ENCODE measurements around the gene CA9.

The CA9 gene

GRCh38 chr9:35651956-35652828, 21.5 kb upstream of the CA9 start:
- DNase-seq (ENCODE audit: low spot score) = no peak

GRCh38 chr9:35652829-35653209, 20.9 kb upstream of the CA9 start:
- no peak for DNase-seq (ENCODE audit: low spot score)

- DNase-seq (ENCODE audit: low spot score) = no peak
Observed at GRCh38 chr9:35653611-35654010, 20.1 kb upstream of the CA9 start.

- no peak for DNase-seq (ENCODE audit: low spot score)
Observed at GRCh38 chr9:35656348-35656747, 17.4 kb upstream of the CA9 start.

GRCh38 chr9:35656831-35657545, 16.7 kb upstream of the CA9 start:
- no peak for DNase-seq (ENCODE audit: low spot score)

- peak; percentile 95 for DNase-seq (ENCODE audit: low spot score)
Observed at GRCh38 chr9:35657546-35658136, 16.1 kb upstream of the CA9 start, which contains the start of gene RMRP. TSS of gene RMRP (minus strand) at chr9:35658019.

GRCh38 chr9:35658137-35658967, 15.4 kb upstream of the CA9 start, which contains the start of gene CCDC107:
TSS of gene CCDC107 (plus strand) at chr9:35658292. CDS start at chr9:35658380, 88 bp downstream.
- DNase-seq (ENCODE audit: low spot score) = peak; percentile 97

GRCh38 chr9:35658968-35659220, 14.8 kb upstream of the CA9 start:
- DNase-seq (ENCODE audit: low spot score) = no peak

- no peak for DNase-seq (ENCODE audit: low spot score)
Observed at GRCh38 chr9:35659340-35659739, 14.4 kb upstream of the CA9 start.

- DNase-seq (ENCODE audit: low spot score) = no peak
Observed at GRCh38 chr9:35660966-35661415, 12.7 kb upstream of the CA9 start.

- no peak for DNase-seq (ENCODE audit: low spot score)
Observed at GRCh38 chr9:35661756-35662350, 11.9 kb upstream of the CA9 start.

GRCh38 chr9:35662437-35662836, 11.3 kb upstream of the CA9 start:
- no peak for DNase-seq (ENCODE audit: low spot score)

GRCh38 chr9:35664531-35665470, 8.9 kb upstream of the CA9 start, which contains the start of gene ARHGEF39:
TSS of gene ARHGEF39 (minus strand) at chr9:35665195. CDS start at chr9:35665169, 26 bp downstream.
- DNase-seq (ENCODE audit: low spot score) = peak; percentile 72

GRCh38 chr9:35665471-35665818, 8.3 kb upstream of the CA9 start:
- no peak for DNase-seq (ENCODE audit: low spot score)

- no peak for DNase-seq (ENCODE audit: low spot score)
Observed at GRCh38 chr9:35666045-35666444, 7.7 kb upstream of the CA9 start.

- no peak for DNase-seq (ENCODE audit: low spot score)
Observed at GRCh38 chr9:35666549-35666948, 7.2 kb upstream of the CA9 start.

- DNase-seq (ENCODE audit: low spot score) = no peak
Observed at GRCh38 chr9:35667939-35668338, 5.8 kb upstream of the CA9 start.

GRCh38 chr9:35669331-35670145, 4.2 kb upstream of the CA9 start:
- DNase-seq (ENCODE audit: low spot score) = no peak

- no peak for DNase-seq (ENCODE audit: low spot score)
Observed at GRCh38 chr9:35674025-35674361, 265 bp downstream of the CA9 start.

- no peak for DNase-seq (ENCODE audit: low spot score)
Observed at GRCh38 chr9:35675204-35675603, 1.5 kb downstream of the CA9 start.

All from hematopoietic multipotent progenitor cell treated with erythropoietin and hydrocortisone succinate and interleukin-3 and kit ligand, for 17 days (in vitro differentiated cells).